ENCODE measurements around the gene ACTR1B. TPM values are rescaled to one million over a fixed set of nuclear protein-coding genes. Genes with fewer than 3 reads are reported as not detected.

Gene ACTR1B
- total and polyA plus RNA-seq, 2 experiments from 2014 or later, result 27.2 to 42.5 TPM

GRCh38 chr2:97695744-97696143 is 31.9 kb upstream of the ACTR1B start (continued):
- TF ChIP-seq CTCF (conservative IDR thresholded peaks at IDR 0.05; ENCODE audit: low read depth in 2 of 2), result no peak
- no peak for TF ChIP-seq EZH2 (IDR thresholded peaks at IDR 0.05; ENCODE audit: low read depth, unreplicated experiment)
- TF ChIP-seq NANOG (IDR thresholded peaks at IDR 0.05; ENCODE audit: borderline replicate concordance), result no peak
- TF ChIP-seq REST (IDR thresholded peaks at IDR 0.05; ENCODE audit: unreplicated experiment), result no peak
- TF ChIP-seq JUNB (IDR thresholded peaks at IDR 0.05; ENCODE audit: unreplicated experiment), result no peak
- TF ChIP-seq ZNF331 (CRISPR knock-in tag; IDR thresholded peaks at IDR 0.05; ENCODE audit: low read depth), result no peak

- H3K4me3 ChIP-seq, result no peak overlapping the region
- no peak overlapping the region for H3K4me2 ChIP-seq
- H3K79me2 ChIP-seq (replicated peaks; ENCODE audit: insufficient read depth), result no peaks in the 10 kb centered on the region
- H3K27ac ChIP-seq (ENCODE audit: low read depth), result no peak overlapping the region
- Mint-ChIP-seq H3K36me3 (ENCODE audit: low read depth) (no peaks in the 10 kb centered on the region), H3K27ac (no peak overlapping the region), H3K27me3 (ENCODE audit: insufficient read depth, low read depth, poor library complexity) (peaks cover 6% of the 10 kb centered on the region), H3K4me1 (peaks cover 19% of the 10 kb centered on the region), H3K9me3 (no peaks in the 10 kb centered on the region), H3K4me3 (no peak overlapping the region)
- no peak for TF ChIP-seq ZNF114 (CRISPR knock-in tag; IDR thresholded peaks at IDR 0.05)
- TF ChIP-seq ZNF331 (CRISPR knock-in tag; IDR thresholded peaks at IDR 0.05; ENCODE audit: low read depth), result no peak
- TF ChIP-seq ETS1 (IDR thresholded peaks at IDR 0.05), result no peak
- TF ChIP-seq JUNB (IDR thresholded peaks at IDR 0.05; ENCODE audit: unreplicated experiment), result no peak
- TF ChIP-seq EZH2 (IDR thresholded peaks at IDR 0.05; ENCODE audit: low read depth, unreplicated experiment), result no peak
- TF ChIP-seq STAT1 (IDR thresholded peaks at IDR 0.05; ENCODE audit: unreplicated experiment), result no peak
- no peak for TF ChIP-seq REST (IDR thresholded peaks at IDR 0.05; ENCODE audit: unreplicated experiment)
- no peaks in the 10 kb centered on the region for H4K20me1 ChIP-seq (replicated peaks; ENCODE audit: insufficient read depth)
- peaks cover 13% of the 10 kb centered on the region; the same call in 1 of the 2 replicates for H3K4me1 ChIP-seq (ENCODE audit: insufficient read depth)
- ATAC-seq (no peak), DNase-seq (ENCODE audit: low spot score) (no peak)
- no peaks in the 10 kb centered on the region for H3K27me3 ChIP-seq (ENCODE audit: insufficient read depth)
- no peaks in the 10 kb centered on the region for H3K9me2 ChIP-seq (ENCODE audit: insufficient read depth)
- no peak overlapping the region for H2AFZ ChIP-seq
- no peaks in the 10 kb centered on the region for H3F3A ChIP-seq (replicated peaks; ENCODE audit: low read depth)
- no peaks in the 10 kb centered on the region for H3K36me3 ChIP-seq (ENCODE audit: insufficient read depth)
Observed at GRCh38 chr2:97693476-97693875, 29.6 kb upstream of the ACTR1B start.

All from GM23338 (cell line).